ENCODE results near the gene GRK5.
"Not testable (repeated sequence)": the region's sequence is repeated elsewhere in the genome, so short reads cannot be mapped to it uniquely, and the experiment has no call there.

GRK5 gene

GRCh38 chr10:119207366-119207666, at the start of gene GRK5:
GRK5 (plus strand) TSS chr10:119207571; CDS start chr10:119207918, 347 bp downstream.
- DNase-seq, result peak; percentile 53

- no peak for DNase-seq
Measured at GRCh38 chr10:119159332-119159731, 48.0 kb upstream of the GRK5 start.

- DNase-seq, result no peak
Measured at GRCh38 chr10:119161680-119162451, 45.5 kb upstream of the GRK5 start.

GRCh38 chr10:119162452-119163092, 44.8 kb upstream of the GRK5 start:
- no peak for DNase-seq

- DNase-seq, result peak; percentile 81
Measured at GRCh38 chr10:119165171-119166117, 41.9 kb upstream of the GRK5 start, which contains the start of gene SFXN4. SFXN4 (minus strand) TSS chr10:119165714; CDS start chr10:119165647, 67 bp downstream.

- DNase-seq, result peak; percentile 34
Measured at GRCh38 chr10:119166118-119166500, 41.3 kb upstream of the GRK5 start.

- DNase-seq, result peak; percentile 57
Measured at GRCh38 chr10:119166564-119166963, 40.8 kb upstream of the GRK5 start.

- DNase-seq, result no peak
Measured at GRCh38 chr10:119167041-119167440, 40.3 kb upstream of the GRK5 start.

GRCh38 chr10:119174109-119174508, 33.3 kb upstream of the GRK5 start:
- DNase-seq, result no peak

GRCh38 chr10:119176166-119176565, 31.2 kb upstream of the GRK5 start:
- no peak for DNase-seq

GRCh38 chr10:119177708-119178371, 29.5 kb upstream of the GRK5 start:
- DNase-seq, result no peak

GRCh38 chr10:119178372-119179119, 28.8 kb upstream of the GRK5 start, which contains the start of gene PRDX3:
PRDX3 (minus strand) TSS chr10:119178812; CDS start chr10:119178790, 22 bp downstream.
- DNase-seq, result peak; percentile 76

GRCh38 chr10:119180850-119181400, 26.4 kb upstream of the GRK5 start:
- not testable (repeated sequence) for DNase-seq

- no peak for DNase-seq
Measured at GRCh38 chr10:119183664-119184412, 23.5 kb upstream of the GRK5 start.

- DNase-seq, result peak; percentile 72
Measured at GRCh38 chr10:119189811-119190282, 17.5 kb upstream of the GRK5 start.

- DNase-seq, result no peak
Measured at GRCh38 chr10:119190353-119190752, 17.0 kb upstream of the GRK5 start.

GRCh38 chr10:119190954-119191785, 16.2 kb upstream of the GRK5 start:
- DNase-seq, result peak; percentile 52

GRCh38 chr10:119191881-119192280, 15.5 kb upstream of the GRK5 start:
- no peak for DNase-seq

GRCh38 chr10:119197921-119198320, 9.4 kb upstream of the GRK5 start:
- DNase-seq, result no peak

GRCh38 chr10:119198438-119198837, 8.9 kb upstream of the GRK5 start:
- DNase-seq, result no peak

Data from GF-D8 (cell line).